MM.1S (cell line): ENCODE measurements around the gene GRIA4.

Experiments
- DNase-seq: peaks from one replicate; pipeline ENCODE4 v3.0.0-alpha.2; 2015
- H2AFZ ChIP-seq: fragments of 300-600 bp; sonication (generic); 2 replicates; pipeline ENCODE4 v1.6.0; 2016; ENCODE audit warnings: antibody characterized with exemption, low read length
- H3F3A ChIP-seq: fragments of 300-600 bp; sonication (generic); 2 replicates; pipeline ENCODE4 v1.6.1; 2016; ENCODE audit warnings: mild to moderate bottlenecking, antibody characterized with exemption, low read length, moderate library complexity, mixed read lengths; ENCODE audit not compliant: insufficient read depth
- H3K27ac ChIP-seq: fragments of 300-600 bp; sonication (generic); 2 replicates; pipeline ENCODE4 v1.5.1; 2016; ENCODE audit warnings: mild to moderate bottlenecking, low read length
- H3K27me3 ChIP-seq: fragments of 300-600 bp; sonication (generic); replicated peaks from 2 replicates; pipeline ENCODE4 v1.6.0; 2016; ENCODE audit warnings: low read length; ENCODE audit not compliant: insufficient read depth
- H3K36me3 ChIP-seq: fragments of 300-600 bp; sonication (generic); replicated peaks from 2 replicates; pipeline ENCODE4 v1.6.1; 2016; ENCODE audit warnings: mild to moderate bottlenecking, low read length, mixed read lengths; ENCODE audit not compliant: insufficient read depth
- H3K4me1 ChIP-seq: fragments of 300-600 bp; sonication (generic); 2 replicates; pipeline ENCODE4 v1.6.1; 2016; ENCODE audit warnings: low read length, mixed read lengths
- H3K4me2 ChIP-seq: fragments of 300-600 bp; sonication (generic); 2 replicates; pipeline ENCODE4 v1.6.0; 2016; ENCODE audit warnings: low read depth, low read length
- H3K4me3 ChIP-seq: fragments of 300-600 bp; sonication (generic); 2 replicates; pipeline ENCODE4 v1.5.1; 2016; ENCODE audit warnings: low read length, mixed read lengths
- H3K79me2 ChIP-seq: fragments of 300-600 bp; sonication (generic); 2 replicates; pipeline ENCODE4 v1.6.1; 2016; ENCODE audit warnings: mixed run types, low read length, mixed read lengths
- H3K9ac ChIP-seq: fragments of 300-600 bp; sonication (generic); 2 replicates; pipeline ENCODE4 v1.6.1; 2016; ENCODE audit warnings: low read length, mixed read lengths
- H3K9me2 ChIP-seq: fragments of 300-600 bp; sonication (generic); replicated peaks from 2 replicates; pipeline ENCODE4 v1.6.1; 2016; ENCODE audit warnings: mild to moderate bottlenecking, low read length, mixed read lengths; ENCODE audit not compliant: insufficient read depth
- H3K9me3 ChIP-seq: fragments of 300-600 bp; sonication (generic); replicated peaks from 2 replicates; pipeline ENCODE4 v1.6.1; 2016; ENCODE audit warnings: mild to moderate bottlenecking, low read length, mixed read lengths; ENCODE audit not compliant: insufficient read depth
- H4K20me1 ChIP-seq: fragments of 300-600 bp; sonication (generic); 2 replicates; pipeline ENCODE4 v1.6.1; 2016; ENCODE audit warnings: mild to moderate bottlenecking, low read length, moderate library complexity, mixed read lengths; ENCODE audit not compliant: insufficient read depth
- EZH2 ChIP-seq: fragments of 300-600 bp; sonication (generic); optimal IDR thresholded peaks from 2 replicates; pipeline ENCODE3; 2017; ENCODE audit warnings: low read depth, mild to moderate bottlenecking, antibody characterized with exemption, low read length, mixed read lengths
- EZH2phosphoT487 ChIP-seq: fragments of 300-600 bp; sonication (generic); IDR thresholded peaks from 2 replicates; pipeline ENCODE4 v1.6.1; 2018; ENCODE audit warnings: antibody characterized with exemption, low read length
- TF ChIP-seq, protein P1 (sequence below): fragments of 300-600 bp; sonication (generic); IDR thresholded peaks from 2 replicates; pipeline ENCODE4 v1.5.1; 2016; ENCODE audit warnings: antibody characterized with exemption, low read length, mixed read lengths

Gene GRIA4

DNA sequence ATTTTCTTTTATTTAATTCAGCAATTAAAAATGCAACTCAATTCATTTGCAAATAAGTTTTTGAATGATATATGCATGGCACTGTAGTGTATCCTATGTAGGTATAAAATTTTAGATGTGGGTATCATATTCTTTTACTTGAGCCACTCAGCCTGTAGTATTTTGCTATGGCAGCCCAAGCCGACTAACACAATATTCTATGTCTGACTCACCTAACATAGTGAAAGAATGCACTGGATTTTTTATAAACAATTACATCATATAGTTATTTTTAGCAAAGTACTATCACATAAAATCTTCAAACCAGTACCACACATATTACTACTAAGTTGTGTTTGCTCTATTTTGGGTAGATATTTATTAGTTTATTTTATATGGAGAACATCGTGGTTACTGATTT, 21.9 kb upstream of the GRIA4 start:
- Histone ChIP-seq H3K9me2 (no peaks in the 10 kb centered on the region), H3K4me1 (no peaks in the 10 kb centered on the region), H3K27me3 (no peaks in the 10 kb centered on the region), H3K27ac (no peak overlapping the region), H3K9me3 (no peaks in the 10 kb centered on the region), H3K4me2 (no peak overlapping the region), H2AFZ (no peak overlapping the region), H3F3A (no peaks in the 10 kb centered on the region), H3K79me2 (no peaks in the 10 kb centered on the region), H3K9ac (no peak overlapping the region), H3K36me3 (no peaks in the 10 kb centered on the region), H3K4me3 (no peak overlapping the region), H4K20me1 (no peaks in the 10 kb centered on the region)
- DNase-seq = no peak
- TF ChIP-seq EZH2phosphoT487 (no peak), EZH2 (no peak)
- TF ChIP-seq, protein P1, sequence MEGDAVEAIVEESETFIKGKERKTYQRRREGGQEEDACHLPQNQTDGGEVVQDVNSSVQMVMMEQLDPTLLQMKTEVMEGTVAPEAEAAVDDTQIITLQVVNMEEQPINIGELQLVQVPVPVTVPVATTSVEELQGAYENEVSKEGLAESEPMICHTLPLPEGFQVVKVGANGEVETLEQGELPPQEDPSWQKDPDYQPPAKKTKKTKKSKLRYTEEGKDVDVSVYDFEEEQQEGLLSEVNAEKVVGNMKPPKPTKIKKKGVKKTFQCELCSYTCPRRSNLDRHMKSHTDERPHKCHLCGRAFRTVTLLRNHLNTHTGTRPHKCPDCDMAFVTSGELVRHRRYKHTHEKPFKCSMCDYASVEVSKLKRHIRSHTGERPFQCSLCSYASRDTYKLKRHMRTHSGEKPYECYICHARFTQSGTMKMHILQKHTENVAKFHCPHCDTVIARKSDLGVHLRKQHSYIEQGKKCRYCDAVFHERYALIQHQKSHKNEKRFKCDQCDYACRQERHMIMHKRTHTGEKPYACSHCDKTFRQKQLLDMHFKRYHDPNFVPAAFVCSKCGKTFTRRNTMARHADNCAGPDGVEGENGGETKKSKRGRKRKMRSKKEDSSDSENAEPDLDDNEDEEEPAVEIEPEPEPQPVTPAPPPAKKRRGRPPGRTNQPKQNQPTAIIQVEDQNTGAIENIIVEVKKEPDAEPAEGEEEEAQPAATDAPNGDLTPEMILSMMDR = no peak

DNA sequence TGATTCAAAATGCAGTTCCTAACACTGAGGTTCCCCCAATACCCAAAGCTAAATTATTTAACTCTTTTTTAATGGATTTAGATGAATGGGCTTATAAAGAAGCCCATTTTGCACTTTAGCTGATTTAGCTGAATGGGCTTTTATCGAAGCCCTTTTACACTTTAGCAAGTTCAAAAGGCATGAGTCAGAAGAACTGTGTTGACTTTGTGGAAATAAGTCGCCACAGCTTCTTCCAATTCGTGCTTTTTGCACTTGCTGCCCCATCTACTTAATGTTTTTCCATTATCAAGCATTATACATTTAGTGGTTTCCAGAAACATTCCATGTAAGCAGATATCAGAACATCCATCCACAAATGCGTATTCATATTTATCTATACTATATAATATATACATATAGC, 20.5 kb upstream of the GRIA4 start:
- Histone ChIP-seq H3K79me2 (no peaks in the 10 kb centered on the region), H3K27ac (no peak overlapping the region), H3K9me2 (no peaks in the 10 kb centered on the region), H3K36me3 (no peaks in the 10 kb centered on the region), H3K9ac (no peak overlapping the region), H3K9me3 (no peaks in the 10 kb centered on the region), H4K20me1 (no peaks in the 10 kb centered on the region), H3K27me3 (no peaks in the 10 kb centered on the region), H3K4me3 (no peak overlapping the region), H3K4me2 (no peak overlapping the region), H3F3A (no peaks in the 10 kb centered on the region), H2AFZ (no peak overlapping the region), H3K4me1 (no peaks in the 10 kb centered on the region)
- no peak for DNase-seq
- TF ChIP-seq EZH2phosphoT487 (no peak), EZH2 (no peak)
- TF ChIP-seq, protein P1 = no peak

DNA sequence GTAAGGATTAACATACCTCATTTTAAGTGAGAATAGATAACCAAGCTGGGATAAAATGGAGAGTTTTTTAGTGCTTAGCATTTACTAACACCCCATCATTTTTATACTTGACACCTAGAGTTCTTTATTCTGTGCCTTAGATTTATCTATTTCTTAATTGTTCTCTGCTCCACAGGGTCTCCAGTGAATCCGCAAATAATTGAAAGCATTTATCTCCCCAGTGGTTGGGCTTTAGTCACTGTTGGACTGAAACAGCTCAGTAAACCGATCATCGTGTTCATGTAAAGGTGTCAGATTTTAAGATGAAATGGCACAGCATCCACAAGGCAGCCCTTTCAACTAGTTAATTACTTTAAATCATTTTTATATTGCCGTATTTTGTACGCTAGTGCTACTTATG, 17.8 kb upstream of the GRIA4 start:
- Histone ChIP-seq H3F3A (no peaks in the 10 kb centered on the region), H3K4me3 (no peak overlapping the region), H3K9me2 (no peaks in the 10 kb centered on the region), H3K4me1 (no peaks in the 10 kb centered on the region), H3K4me2 (no peak overlapping the region), H3K79me2 (no peaks in the 10 kb centered on the region), H4K20me1 (no peaks in the 10 kb centered on the region), H3K36me3 (no peaks in the 10 kb centered on the region), H3K27ac (no peak overlapping the region), H3K27me3 (no peaks in the 10 kb centered on the region), H3K9me3 (no peaks in the 10 kb centered on the region), H3K9ac (no peak overlapping the region), H2AFZ (no peak overlapping the region)
- no peak for DNase-seq
- no peak for TF ChIP-seq EZH2phosphoT487
- no peak for TF ChIP-seq EZH2
- TF ChIP-seq, protein P1 = no peak
